GM23338 (cell line): ENCODE results near the gene H2BK1. TPM values are rescaled to one million over a fixed set of nuclear protein-coding genes. Genes with fewer than 3 reads are reported as not detected.
A peak's percentile ranks its signal among the peaks of the same experiment; 100 is the strongest.

Experiments
- ATAC-seq: fragments of 200-7000 bp; cut with Tn5 transposase; 3 replicates; pipeline ENCODE4 v1.9.1; 2020
- DNase-seq: peaks from one replicate; pipeline ENCODE4 v3.0.0-alpha.2; 2015; ENCODE audit warnings: low spot score
- H2AFZ ChIP-seq: fragments of 200-600 bp; sonication (generic); 2 replicates; pipeline ENCODE4 v1.8.0; 2016; ENCODE audit warnings: antibody characterized with exemption, mild to moderate bottlenecking, moderate library complexity
- H3F3A ChIP-seq: fragments of 200-600 bp; sonication (generic); replicated peaks from 2 replicates; pipeline ENCODE4 v1.8.0; 2017; ENCODE audit warnings: antibody characterized with exemption, mixed run types, low read depth
- H3K27ac ChIP-seq: fragments of 200-600 bp; sonication (generic); 2 replicates; pipeline ENCODE4 v1.6.1; 2016; ENCODE audit warnings: low read depth
- H3K27me3 ChIP-seq: fragments of 200-600 bp; sonication (generic); 2 replicates; pipeline ENCODE4 v1.8.0; 2016; ENCODE audit warnings: mild to moderate bottlenecking, mixed run types, moderate library complexity; ENCODE audit not compliant: insufficient read depth
- H3K36me3 ChIP-seq: fragments of 200-600 bp; sonication (generic); 2 replicates; pipeline ENCODE4 v1.8.0; 2016; ENCODE audit warnings: mild to moderate bottlenecking; ENCODE audit not compliant: insufficient read depth
- H3K4me1 ChIP-seq: fragments of 200-600 bp; sonication (generic); 2 replicates; pipeline ENCODE4 v1.8.0; 2016; ENCODE audit warnings: mild to moderate bottlenecking, moderate library complexity; ENCODE audit not compliant: insufficient read depth
- H3K4me2 ChIP-seq: fragments of 200-600 bp; sonication (generic); 2 replicates; pipeline ENCODE4 v1.7.1; 2017; ENCODE audit warnings: mixed run types
- H3K4me3 ChIP-seq: fragments of 200-600 bp; sonication (generic); 2 replicates; pipeline ENCODE4 v1.6.1; 2016; ENCODE audit warnings: mixed run types
- H3K79me2 ChIP-seq: fragments of 200-600 bp; sonication (generic); replicated peaks from 2 replicates; pipeline ENCODE4 v1.8.0; 2017; ENCODE audit warnings: mild to moderate bottlenecking; ENCODE audit not compliant: insufficient read depth
- H3K9me2 ChIP-seq: fragments of 200-600 bp; sonication (generic); 2 replicates; pipeline ENCODE4 v1.8.0; 2017; ENCODE audit not compliant: insufficient read depth
- H4K20me1 ChIP-seq: fragments of 200-600 bp; sonication (generic); replicated peaks from 2 replicates; pipeline ENCODE4 v1.8.0; 2017; ENCODE audit warnings: mild to moderate bottlenecking; ENCODE audit not compliant: insufficient read depth
- H3K27ac Mint-ChIP-seq: 2 replicates; pipeline ENCODE4 v1.8.0; 2020; ENCODE audit warnings: inconsistent platforms, mild to moderate bottlenecking, moderate library complexity, mixed read lengths
- H3K27me3 Mint-ChIP-seq: 3 replicates; pipeline ENCODE4 v1.8.0; 2022; ENCODE audit warnings: low read depth, mild to moderate bottlenecking, moderate library complexity, mixed read lengths, inconsistent platforms; ENCODE audit not compliant: insufficient read depth, poor library complexity
- H3K36me3 Mint-ChIP-seq: 3 replicates; pipeline ENCODE4 v1.8.0; 2021; ENCODE audit warnings: low read depth, mild to moderate bottlenecking, inconsistent platforms, moderate library complexity, mixed read lengths
- H3K4me1 Mint-ChIP-seq: 3 replicates; pipeline ENCODE4 v1.8.0; 2020; ENCODE audit warnings: mild to moderate bottlenecking, inconsistent platforms, mixed read lengths
- H3K4me3 Mint-ChIP-seq: 3 replicates; pipeline ENCODE4 v1.8.0; 2021; ENCODE audit warnings: moderate library complexity, mild to moderate bottlenecking, inconsistent platforms, mixed read lengths
- H3K9me3 Mint-ChIP-seq: 3 replicates; pipeline ENCODE4 v1.8.0; 2020; ENCODE audit warnings: moderate library complexity, mild to moderate bottlenecking, inconsistent platforms, mixed read lengths
- polyA plus RNA-seq: library from polyadenylated mRNA; unstranded; fragments of >200 nt; fragmentation: Nextera tagmentation; extraction: Ambion mirVana; gene quantifications from 2 replicates; pipeline ENCODE4 v1.2.1, GENCODE V29; 2016
- total RNA-seq: library from RNA; depleted of rRNA; stranded (reverse); fragments of >200 nt; shearing (Covaris generic); gene quantifications from 2 replicates; pipeline ENCODE4 v1.2.3, GENCODE V29; 2014
- TF ChIP-seq, protein P1 (sequence below), 2 experiments: fragments of 200-600 bp in 1 of 2; sonication (generic) in 1 of 2; conservative IDR thresholded peaks; 2 replicates each; pipeline versions ENCODE4 v1.5.1 to v1.6.1; 2016 to 2017; ENCODE audit warnings: antibody characterized with exemption in 2 of 2, low read depth in 2 of 2, mild to moderate bottlenecking in 2 of 2, moderate library complexity in 1 of 2
- TF ChIP-seq, protein P2 (sequence below): fragments of 250-450 bp; sonication (Bioruptor Pico); IDR thresholded peaks from 2 replicates; pipeline ENCODE4 v1.5.0; 2020; ENCODE audit warnings: mild to moderate bottlenecking, moderate library complexity

The H2BK1 gene
- total and polyA plus RNA-seq, 2 experiments from 2014 or later, result not detected

DNA sequence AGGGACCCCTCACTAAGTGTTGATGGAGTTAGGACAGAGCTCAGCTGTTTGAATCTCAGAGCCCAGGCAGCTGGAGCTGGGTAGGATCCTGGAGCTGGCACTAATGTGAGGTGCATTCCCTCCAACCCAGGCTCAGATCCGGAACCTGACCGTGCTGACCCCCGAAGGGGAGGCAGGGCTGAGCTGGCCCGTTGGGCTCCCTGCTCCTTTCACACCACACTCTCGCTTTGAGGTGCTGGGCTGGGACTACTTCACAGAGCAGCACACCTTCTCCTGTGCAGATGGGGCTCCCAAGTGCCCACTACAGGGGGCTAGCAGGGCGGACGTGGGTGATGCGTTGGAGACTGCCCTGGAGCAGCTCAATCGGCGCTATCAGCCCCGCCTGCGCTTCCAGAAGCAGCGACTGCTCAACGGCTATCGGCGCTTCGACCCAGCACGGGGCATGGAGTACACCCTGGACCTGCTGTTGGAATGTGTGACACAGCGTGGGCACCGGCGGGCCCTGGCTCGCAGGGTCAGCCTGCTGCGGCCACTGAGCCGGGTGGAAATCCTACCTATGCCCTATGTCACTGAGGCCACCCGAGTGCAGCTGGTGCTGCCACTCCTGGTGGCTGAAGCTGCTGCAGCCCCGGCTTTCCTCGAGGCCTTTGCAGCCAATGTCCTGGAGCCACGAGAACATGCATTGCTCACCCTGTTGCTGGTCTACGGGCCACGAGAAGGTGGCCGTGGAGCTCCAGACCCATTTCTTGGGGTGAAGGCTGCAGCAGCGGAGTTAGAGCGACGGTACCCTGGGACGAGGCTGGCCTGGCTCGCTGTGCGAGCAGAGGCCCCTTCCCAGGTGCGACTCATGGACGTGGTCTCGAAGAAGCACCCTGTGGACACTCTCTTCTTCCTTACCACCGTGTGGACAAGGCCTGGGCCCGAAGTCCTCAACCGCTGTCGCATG lies 27.2 kb upstream of the H2BK1 start:
- ATAC-seq (no peak), DNase-seq (no peak)
- peaks cover 19% of the 10 kb centered on the region for H3K79me2 ChIP-seq
- peaks cover 7% of the 10 kb centered on the region; the same call in 1 of the 2 replicates for H3K4me1 ChIP-seq
- H3K27me3 ChIP-seq, result no peaks in the 10 kb centered on the region
- peaks cover 18% of the 10 kb centered on the region; the same call in 1 of the 2 replicates for H4K20me1 ChIP-seq
- no peak overlapping the region for H3K4me2 ChIP-seq
- no peaks in the 10 kb centered on the region for H3K9me2 ChIP-seq
- no peak overlapping the region for H3K27ac ChIP-seq
- no peak overlapping the region for H2AFZ ChIP-seq
- Mint-ChIP-seq H3K4me1 (peaks cover 21% of the 10 kb centered on the region), H3K9me3 (no peaks in the 10 kb centered on the region), H3K36me3 (peaks cover 17% of the 10 kb centered on the region), H3K27me3 (peaks cover 11% of the 10 kb centered on the region), H3K27ac (no peak overlapping the region), H3K4me3 (no peak overlapping the region)
- H3F3A ChIP-seq, result no peaks in the 10 kb centered on the region
- TF ChIP-seq, protein P1, sequence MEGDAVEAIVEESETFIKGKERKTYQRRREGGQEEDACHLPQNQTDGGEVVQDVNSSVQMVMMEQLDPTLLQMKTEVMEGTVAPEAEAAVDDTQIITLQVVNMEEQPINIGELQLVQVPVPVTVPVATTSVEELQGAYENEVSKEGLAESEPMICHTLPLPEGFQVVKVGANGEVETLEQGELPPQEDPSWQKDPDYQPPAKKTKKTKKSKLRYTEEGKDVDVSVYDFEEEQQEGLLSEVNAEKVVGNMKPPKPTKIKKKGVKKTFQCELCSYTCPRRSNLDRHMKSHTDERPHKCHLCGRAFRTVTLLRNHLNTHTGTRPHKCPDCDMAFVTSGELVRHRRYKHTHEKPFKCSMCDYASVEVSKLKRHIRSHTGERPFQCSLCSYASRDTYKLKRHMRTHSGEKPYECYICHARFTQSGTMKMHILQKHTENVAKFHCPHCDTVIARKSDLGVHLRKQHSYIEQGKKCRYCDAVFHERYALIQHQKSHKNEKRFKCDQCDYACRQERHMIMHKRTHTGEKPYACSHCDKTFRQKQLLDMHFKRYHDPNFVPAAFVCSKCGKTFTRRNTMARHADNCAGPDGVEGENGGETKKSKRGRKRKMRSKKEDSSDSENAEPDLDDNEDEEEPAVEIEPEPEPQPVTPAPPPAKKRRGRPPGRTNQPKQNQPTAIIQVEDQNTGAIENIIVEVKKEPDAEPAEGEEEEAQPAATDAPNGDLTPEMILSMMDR (conservative IDR thresholded peaks at IDR 0.05; ENCODE audit: low read depth in 2 of 2), result 0 out of 4 replicates have a peak, but pooled peaks of 1 of the 2 experiments have one; percentile 2
- TF ChIP-seq, protein P2, sequence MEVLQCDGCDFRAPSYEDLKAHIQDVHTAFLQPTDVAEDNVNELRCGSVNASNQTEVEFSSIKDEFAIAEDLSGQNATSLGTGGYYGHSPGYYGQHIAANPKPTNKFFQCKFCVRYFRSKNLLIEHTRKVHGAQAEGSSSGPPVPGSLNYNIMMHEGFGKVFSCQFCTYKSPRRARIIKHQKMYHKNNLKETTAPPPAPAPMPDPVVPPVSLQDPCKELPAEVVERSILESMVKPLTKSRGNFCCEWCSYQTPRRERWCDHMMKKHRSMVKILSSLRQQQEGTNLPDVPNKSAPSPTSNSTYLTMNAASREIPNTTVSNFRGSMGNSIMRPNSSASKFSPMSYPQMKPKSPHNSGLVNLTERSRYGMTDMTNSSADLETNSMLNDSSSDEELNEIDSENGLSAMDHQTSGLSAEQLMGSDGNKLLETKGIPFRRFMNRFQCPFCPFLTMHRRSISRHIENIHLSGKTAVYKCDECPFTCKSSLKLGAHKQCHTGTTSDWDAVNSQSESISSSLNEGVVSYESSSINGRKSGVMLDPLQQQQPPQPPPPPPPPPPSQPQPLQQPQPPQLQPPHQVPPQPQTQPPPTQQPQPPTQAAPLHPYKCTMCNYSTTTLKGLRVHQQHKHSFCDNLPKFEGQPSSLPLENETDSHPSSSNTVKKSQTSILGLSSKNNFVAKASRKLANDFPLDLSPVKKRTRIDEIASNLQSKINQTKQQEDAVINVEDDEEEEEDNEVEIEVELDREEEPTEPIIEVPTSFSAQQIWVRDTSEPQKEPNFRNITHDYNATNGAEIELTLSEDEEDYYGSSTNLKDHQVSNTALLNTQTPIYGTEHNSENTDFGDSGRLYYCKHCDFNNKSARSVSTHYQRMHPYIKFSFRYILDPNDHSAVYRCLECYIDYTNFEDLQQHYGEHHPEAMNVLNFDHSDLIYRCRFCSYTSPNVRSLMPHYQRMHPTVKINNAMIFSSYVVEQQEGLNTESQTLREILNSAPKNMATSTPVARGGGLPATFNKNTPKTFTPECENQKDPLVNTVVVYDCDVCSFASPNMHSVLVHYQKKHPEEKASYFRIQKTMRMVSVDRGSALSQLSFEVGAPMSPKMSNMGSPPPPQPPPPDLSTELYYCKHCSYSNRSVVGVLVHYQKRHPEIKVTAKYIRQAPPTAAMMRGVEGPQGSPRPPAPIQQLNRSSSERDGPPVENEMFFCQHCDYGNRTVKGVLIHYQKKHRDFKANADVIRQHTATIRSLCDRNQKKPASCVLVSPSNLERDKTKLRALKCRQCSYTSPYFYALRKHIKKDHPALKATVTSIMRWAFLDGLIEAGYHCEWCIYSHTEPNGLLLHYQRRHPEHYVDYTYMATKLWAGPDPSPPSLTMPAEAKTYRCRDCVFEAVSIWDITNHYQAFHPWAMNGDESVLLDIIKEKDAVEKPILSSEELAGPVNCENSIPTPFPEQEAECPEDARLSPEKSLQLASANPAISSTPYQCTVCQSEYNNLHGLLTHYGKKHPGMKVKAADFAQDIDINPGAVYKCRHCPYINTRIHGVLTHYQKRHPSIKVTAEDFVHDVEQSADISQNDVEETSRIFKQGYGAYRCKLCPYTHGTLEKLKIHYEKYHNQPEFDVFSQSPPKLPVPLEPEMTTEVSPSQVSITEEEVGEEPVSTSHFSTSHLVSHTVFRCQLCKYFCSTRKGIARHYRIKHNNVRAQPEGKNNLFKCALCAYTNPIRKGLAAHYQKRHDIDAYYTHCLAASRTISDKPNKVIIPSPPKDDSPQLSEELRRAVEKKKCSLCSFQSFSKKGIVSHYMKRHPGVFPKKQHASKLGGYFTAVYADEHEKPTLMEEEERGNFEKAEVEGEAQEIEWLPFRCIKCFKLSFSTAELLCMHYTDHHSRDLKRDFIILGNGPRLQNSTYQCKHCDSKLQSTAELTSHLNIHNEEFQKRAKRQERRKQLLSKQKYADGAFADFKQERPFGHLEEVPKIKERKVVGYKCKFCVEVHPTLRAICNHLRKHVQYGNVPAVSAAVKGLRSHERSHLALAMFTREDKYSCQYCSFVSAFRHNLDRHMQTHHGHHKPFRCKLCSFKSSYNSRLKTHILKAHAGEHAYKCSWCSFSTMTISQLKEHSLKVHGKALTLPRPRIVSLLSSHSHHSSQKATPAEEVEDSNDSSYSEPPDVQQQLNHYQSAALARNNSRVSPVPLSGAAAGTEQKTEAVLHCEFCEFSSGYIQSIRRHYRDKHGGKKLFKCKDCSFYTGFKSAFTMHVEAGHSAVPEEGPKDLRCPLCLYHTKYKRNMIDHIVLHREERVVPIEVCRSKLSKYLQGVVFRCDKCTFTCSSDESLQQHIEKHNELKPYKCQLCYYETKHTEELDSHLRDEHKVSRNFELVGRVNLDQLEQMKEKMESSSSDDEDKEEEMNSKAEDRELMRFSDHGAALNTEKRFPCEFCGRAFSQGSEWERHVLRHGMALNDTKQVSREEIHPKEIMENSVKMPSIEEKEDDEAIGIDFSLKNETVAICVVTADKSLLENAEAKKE (CRISPR knock-in tag), result no peak
- no peak overlapping the region for H3K4me3 ChIP-seq
- H3K36me3 ChIP-seq, result no peaks in the 10 kb centered on the region
